NCI-H345 (cell line): ENCODE results near the gene ARMC9.
"Not testable (repeated sequence)": the region's sequence is repeated elsewhere in the genome, so short reads cannot be mapped to it uniquely, and the experiment has no call there.

Experiments
- DNase-seq: peaks from one replicate; lab custom pipeline; 2025; lab: John Stamatoyannopoulos, UW

Gene ARMC9

DNA sequence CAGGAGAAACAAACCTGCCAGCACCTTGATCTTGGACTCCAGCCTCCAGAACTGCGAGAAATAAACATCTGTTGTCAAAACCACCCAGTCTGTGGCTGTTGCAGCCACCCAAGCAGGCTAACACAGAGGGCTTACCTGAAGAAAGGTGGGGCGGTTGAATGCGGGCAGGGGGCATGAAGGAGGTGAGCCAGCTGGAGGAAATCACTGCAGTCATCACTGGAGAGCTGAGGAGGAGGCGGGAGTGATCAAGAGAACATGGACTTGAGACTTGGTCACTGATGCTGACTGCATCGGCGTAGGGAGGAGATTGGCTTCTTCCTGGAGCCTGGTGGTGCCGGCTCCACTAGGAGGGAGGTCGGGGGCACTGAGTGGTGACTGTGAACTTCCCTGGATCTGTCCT lies 14.6 kb upstream of the ARMC9 start:
- DNase-seq: no peak

GRCh38 chr2:231184319-231184718 lies 14.1 kb upstream of the ARMC9 start:
- no peak for DNase-seq

DNA sequence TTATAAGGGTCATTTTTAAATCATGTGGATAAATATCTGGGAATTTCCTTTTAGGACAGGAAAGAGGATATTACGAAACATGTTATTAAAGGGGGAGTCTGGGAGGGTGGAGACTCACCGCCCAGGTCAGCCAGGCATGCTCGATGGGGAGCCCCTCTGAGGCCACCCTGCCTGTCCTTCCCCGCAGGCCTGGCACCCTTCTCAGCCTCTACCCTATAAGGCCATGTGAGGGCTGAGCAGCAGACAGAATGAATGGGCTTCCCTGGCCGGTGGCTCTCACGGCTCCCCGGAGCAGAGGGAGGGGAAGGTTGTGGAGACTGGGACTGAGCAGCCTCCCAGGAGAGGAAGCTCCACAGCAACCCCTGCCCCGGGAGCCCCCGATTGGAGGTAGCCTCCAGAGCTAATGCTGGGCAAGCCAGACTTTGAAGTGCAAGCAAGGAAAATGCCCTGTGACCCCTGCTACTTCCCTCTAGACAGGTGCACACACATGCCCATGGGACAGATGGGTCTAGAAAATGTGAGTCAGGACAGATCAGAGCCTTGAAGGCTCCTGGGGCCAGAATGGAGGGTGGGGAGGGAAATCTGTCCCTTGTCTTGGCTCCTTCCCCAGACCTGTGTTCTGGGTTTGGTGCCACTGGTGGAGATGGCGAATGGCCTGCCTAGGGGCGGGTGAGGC lies 13.2 kb upstream of the ARMC9 start:
- DNase-seq: no peak

DNA sequence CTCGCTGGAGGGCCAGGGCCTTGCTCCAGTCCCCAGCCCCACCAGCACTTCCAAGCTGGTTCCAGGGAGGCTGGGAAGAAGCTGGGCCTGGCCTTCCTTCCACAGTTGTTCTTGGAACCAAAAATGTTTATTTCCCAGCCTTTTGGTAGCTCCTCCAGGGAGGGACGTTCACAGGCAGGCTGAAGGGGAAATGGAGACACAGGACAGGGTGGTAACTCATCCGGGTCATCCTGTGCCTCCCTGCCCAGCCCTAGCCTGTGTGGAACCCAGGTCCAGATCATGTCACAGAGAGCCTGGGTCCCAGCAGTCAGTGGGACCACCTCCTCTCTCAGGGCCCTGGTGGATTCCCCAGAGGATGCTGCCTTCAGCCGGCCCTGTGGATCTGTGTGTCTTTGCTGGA lies 12.5 kb upstream of the ARMC9 start:
- DNase-seq: no peak

DNA sequence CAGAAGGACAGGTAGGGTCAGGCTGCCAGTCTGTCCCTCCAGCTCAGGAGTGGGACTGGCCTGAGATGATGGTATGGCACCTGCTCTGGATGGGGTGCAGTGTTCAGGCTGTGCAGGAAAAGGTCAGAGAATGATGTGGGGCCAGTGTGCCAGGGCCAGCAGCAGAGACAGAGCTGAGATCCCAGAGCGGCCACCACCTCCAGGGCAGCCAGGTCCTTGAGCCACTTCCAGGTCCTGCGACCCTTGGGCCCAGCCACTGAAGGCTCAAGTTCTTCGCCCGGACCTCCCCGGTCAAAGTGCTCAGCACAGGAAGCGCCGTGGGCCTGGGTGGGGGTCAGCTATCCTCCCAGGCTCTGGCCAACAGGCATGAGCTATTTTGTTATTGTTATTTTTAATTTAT lies 12.1 kb upstream of the ARMC9 start:
- no peak for DNase-seq

- no peak for DNase-seq
Observed at GRCh38 chr2:231187736-231188505, 10.5 kb upstream of the ARMC9 start.

DNA sequence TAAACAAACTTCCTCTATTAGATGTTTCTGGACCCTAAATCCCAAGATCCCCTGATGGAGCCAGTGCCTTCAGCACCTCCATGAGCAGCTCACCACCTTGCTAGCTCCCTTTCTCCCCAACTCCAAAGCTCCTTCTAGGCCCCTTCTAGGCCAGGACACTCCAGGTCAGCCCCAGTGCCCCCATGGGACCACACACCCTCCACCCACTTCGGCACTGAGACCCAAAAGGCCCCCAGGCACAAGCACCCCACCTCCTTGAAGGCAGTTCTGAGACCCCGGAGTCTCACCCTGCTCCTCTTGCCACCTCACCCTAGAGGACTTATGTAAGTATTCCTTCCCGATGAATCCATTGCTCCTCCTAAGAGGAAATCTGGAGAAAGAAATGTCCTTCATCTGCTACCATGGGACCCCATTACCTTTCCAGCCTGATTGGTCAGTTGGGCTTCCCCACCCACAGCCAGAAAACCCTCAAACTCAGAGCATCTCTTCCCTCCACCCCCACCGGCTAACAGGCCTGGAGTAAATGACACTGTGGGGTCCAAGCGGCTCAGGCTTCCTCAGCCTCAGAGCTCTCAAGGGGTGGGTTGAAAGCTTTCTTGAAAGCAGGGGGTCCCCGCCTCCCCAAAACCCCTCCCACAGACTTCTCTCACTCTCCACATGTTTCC lies 9.8 kb upstream of the ARMC9 start:
- DNase-seq: no peak

DNA sequence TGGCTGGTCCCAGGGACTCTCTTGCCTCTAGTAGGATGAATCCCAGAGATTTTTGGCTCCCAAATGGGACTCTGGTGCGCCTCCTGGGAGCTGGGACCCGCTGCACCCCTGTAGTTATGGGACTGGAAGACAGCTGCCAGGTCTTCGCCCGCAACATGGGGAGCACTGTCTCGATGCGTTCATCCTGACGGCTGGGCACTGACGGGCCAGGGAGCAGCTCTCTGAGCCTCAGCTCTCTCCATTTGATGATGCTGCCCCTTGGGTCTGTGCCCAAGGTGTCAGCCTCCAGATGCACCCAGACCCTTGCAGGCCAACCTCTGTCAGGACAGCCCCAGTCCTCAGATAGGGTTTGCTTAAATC lies 9.3 kb upstream of the ARMC9 start:
- DNase-seq: no peak

DNA sequence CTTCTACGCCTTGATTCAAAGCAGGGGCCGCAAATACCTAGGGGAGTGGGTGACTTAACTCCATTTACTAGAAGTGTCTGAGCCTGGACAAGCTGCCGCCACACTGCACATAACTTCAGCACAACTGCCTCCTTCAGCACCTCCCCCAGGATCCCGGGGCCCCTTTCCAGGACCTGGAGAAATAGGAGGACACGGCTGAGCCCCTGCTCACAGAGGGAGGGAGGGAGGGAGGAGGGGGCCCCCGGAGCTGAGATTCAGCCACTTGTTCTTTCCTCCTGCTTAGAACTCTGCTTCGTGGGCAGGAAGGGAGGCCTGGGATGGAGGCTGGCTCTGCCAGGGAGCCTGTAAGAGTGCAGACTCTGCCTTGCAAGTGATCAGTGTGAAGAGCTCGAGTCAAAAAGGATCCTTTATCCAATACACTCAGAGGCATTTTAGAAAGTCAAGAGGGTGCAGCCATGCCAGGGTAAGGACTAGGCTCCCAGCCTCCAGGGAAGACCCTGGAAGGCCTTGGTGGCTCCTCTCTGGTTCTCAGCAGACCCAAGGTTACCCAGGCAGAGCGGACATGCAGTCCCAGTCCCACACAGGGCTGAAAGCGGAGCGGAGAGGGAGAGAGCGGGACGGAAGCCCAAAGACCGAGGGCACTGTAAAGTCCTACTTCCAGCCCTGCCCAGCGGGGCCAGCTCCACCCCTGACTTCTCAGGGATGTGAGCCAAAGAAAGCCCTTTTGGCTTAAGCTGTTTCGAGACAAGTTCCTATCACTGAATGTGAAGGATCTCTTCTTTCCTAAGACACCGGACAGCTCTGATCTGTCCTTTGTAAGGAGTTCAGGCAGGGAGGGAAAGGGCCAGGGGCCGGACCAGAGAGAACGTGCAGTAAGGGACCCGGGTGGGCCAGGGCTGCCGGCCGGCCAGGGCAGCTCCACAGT lies 8.6 kb upstream of the ARMC9 start:
- no peak for DNase-seq

DNA sequence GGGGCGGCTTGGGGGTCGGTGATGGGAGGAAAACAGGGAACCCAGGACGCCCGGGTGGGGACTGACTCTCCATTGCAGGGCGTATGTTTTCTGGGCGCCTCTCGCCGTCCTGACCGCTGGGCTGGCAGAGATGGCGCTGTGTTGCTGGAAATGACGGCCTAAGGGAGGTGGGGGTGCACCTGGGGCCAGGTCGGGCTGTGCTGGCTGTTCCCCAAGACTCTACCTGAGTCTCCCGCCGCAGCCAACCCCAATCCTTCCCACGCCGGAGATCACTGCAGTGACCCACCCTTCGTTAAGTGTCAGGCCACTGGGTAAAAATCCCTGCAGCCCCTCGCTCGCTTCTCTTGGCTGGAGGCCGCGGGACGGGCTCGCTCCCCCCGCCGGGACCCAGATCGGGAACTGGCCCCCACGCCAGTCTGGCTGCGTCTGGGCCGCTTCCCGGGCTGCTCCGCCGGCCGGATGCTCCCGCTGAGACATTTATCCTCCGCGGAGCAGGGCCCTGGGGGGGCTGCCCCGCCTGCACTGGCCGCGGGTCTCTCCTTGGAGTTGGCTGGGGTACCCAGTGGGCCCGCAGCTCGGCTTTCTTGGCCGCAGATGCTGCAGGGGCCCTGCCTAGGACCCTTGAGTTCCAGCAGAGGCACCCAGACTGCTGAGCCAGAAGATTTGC lies 7.8 kb upstream of the ARMC9 start:
- DNase-seq: no peak

DNA sequence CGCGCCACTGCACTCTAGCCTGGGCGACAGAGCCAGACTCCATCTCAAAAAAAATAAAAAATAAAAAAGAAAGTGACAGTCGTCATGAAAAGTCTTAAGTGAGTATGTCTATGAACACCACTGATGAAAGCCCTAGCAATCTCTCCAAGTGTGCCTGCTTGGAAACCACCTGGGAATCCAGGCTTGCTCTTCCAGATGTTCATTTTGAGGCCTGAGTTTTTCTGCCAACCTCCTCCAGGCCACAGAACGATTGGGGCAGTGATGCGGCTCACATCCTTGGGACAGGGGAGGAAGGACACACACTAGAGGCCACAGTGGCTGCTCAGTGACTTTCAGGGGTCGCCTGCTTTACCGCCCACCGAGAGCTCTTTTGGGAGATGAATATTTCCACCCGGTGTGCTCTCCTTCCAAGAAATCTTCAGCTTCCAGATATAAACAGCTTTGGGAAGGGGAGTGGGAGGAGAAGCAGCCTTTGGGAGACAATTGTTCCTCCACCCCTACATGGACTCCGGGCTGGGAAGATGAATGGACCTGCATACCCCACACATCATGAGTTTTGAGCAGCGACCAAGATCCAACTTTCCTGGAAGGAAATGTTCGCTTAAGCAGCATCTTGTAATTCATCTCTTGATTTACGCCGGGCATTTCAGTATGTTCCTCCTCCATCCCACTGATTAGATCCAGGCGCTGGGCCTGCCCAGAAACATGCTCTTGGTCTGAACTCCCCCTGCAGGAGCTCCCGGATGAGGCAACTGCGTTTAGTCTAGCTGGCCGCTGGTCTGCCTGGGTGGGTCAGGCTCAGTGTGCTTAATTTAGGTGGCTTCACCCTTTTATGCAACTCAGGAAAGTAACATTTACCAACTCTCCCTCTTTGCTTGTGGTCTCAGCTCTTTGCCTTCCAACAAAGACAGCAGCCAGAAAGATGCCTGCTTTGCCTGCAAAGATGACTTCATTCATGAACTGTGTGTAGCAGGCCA lies 6.2 kb upstream of the ARMC9 start:
- no peak for DNase-seq

DNA sequence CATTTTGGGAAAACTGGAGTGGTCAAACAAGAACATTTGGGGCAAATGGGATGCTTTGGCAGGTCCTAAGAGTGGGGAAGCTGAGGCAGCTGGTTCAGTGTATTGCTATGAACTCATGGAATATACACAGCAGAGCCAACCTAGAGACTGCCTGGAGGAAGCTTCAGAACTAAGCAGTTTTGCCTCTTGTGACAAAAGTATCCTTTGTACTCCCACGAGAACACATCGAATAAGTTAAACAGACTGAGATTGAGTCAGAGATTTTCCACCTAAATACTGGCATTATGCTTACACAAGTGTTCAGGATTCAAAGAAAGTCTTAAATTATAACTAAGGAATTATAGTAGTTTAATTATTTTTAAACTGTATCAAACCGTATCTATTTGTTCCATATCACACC lies 5.2 kb upstream of the ARMC9 start:
- DNase-seq: no peak

- no peak for DNase-seq
Observed at GRCh38 chr2:231196592-231196991, 1.8 kb upstream of the ARMC9 start.

DNA sequence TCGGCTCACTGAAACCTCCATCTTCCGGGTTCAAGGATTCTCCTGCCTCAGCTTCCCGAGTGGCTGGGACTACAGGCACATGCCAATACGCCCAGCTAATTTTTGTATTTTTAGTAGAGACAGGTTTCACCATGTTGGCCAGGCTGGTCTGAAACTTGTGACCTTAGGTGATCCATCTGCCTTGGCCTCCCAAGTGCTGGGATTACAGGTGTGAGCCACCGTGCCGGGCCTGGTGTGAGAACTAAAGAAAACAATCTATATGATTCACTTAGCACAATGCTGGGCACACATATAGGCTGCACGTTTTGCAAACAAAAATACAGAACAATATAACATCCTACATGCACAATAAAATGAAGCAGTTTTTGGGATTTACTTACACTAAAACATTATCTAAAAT lies 1.2 kb upstream of the ARMC9 start:
- DNase-seq: not testable (repeated sequence)

GRCh38 chr2:231197706-231198290 lies 633 bp upstream of the ARMC9 start:
- DNase-seq: no peak

- DNase-seq: no peak
Observed at GRCh38 chr2:231199219-231199618, 788 bp downstream of the ARMC9 start.

DNA sequence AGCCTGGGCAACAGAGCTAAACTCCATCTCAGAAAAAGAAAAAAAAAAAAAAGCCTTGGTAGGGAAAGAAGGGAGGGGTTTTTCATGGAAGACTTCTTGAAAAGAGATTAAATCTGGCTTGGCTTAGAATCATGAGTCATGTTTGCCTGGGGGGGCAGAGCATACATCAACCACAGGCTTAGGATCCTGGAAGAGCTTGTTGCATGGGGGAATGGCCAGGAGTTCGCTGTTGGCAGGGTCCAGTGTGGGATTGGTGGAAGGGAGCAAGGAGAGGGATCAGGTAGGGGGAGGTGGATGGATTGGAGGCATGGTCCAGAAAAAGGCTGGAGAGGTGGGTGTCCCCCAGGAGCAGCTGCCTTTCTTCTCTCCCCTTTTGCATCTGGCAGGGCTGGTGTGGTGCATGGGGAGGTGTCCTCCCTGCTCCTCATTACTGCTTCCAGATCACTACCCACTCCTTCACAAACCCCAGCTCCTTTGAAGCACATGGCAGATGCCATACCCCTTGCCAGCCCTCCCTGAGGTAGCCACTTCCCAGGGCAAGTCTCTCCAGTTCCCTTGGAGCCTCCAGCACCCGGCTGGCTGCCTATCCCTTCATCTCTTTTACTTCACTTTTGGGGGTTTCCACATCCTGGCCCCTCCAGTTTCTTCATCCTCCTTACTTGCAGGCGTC lies 2.5 kb downstream of the ARMC9 start:
- DNase-seq: no peak

DNA sequence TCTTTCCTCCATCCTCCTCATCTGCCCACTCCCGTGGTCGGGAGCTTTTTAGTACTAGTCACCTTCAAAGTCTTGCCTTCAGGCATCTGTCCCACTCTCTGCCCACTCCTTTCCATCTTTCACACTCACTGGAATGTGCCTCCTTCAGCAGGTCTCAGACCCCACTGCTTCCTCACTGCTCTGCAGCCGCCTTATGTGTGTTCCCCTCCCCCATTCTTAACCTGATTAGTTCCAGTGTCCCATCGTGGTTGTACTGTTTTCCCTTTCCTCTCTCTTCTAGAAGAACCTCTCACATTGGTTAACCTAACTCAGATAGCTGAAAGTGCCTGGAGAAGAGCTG lies 3.0 kb downstream of the ARMC9 start:
- no peak for DNase-seq

DNA sequence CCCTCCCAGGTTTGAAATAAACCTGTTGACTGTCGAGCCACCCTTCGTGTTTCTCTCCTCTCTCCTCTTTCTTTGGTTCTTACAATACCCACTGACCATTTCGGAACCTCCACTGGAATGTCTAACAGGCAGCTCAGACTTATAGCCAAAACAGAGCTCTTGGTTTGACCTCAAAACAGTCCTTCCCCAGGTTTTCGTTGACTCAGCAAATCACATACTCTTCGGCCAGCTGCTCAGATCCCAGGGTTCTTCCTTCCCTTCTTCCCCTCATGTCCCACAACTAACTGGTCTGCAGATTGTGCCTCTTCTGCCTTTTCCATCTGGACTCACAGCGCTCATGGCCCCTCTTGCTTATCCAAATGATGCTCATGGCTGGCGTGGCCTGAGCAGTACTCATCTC lies 4.7 kb downstream of the ARMC9 start:
- DNase-seq: no peak

DNA sequence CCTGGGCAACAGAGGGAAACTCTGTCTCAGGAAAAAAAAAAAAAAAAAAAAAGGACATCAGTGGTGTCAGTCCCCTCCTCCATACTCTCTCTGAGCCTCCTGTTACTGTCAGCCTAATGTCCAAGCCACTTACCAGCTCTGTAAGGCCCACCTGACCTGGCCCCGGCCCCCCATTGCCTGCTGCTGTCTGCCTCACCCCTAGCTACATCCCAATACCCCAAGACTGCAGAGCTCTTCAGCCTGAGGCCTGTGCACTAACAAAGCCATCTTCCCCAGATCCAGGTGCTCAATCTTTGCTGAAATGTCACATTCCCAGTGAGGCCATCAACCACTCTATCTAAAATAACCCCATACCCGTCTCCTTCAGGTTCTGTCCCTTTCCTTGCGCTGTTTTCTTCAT lies 5.7 kb downstream of the ARMC9 start:
- no peak for DNase-seq
